ENCODE data around the gene TLR10.
A peak's percentile ranks its signal among the peaks of the same experiment; 100 is the strongest.
"Not testable (repeated sequence)": the region's sequence is repeated elsewhere in the genome, so short reads cannot be mapped to it uniquely, and the experiment has no call there.

The TLR10 gene

GRCh38 chr4:38782452-38783108, at the start of gene TLR10:
Gene TLR10 (minus strand): TSS chr4:38782990. CDS start chr4:38775590, 7,400 bp downstream.
- DNase-seq, result peak; percentile 68

- no peak for DNase-seq
These were observed 49.4 kb upstream of the TLR10 start for GRCh38 chr4:38832206-38832605.

- no peak for DNase-seq
These were observed 48.9 kb upstream of the TLR10 start for GRCh38 chr4:38831653-38832052.

- no peak for DNase-seq
These were observed 46.4 kb upstream of the TLR10 start for GRCh38 chr4:38829237-38829636.

- DNase-seq, result no peak
These were observed 41.0 kb upstream of the TLR10 start for GRCh38 chr4:38823766-38824165.

- no peak for DNase-seq
These were observed 40.0 kb upstream of the TLR10 start for GRCh38 chr4:38822748-38823303.

GRCh38 chr4:38821739-38822138, 38.9 kb upstream of the TLR10 start:
- DNase-seq, result no peak

- no peak for DNase-seq
These were observed 37.7 kb upstream of the TLR10 start for GRCh38 chr4:38820329-38821061.

- DNase-seq, result no peak
These were observed 36.8 kb upstream of the TLR10 start for GRCh38 chr4:38819569-38819968.

- DNase-seq, result no peak
These were observed 35.7 kb upstream of the TLR10 start for GRCh38 chr4:38818441-38818976.

- no peak for DNase-seq
These were observed 33.3 kb upstream of the TLR10 start for GRCh38 chr4:38815885-38816782.

- DNase-seq, result no peak
These were observed 31.6 kb upstream of the TLR10 start for GRCh38 chr4:38814386-38814785.

- DNase-seq, result no peak
These were observed 28.5 kb upstream of the TLR10 start for GRCh38 chr4:38811297-38811696.

GRCh38 chr4:38807462-38807861, 24.7 kb upstream of the TLR10 start:
- DNase-seq, result not testable (repeated sequence)

- not testable (repeated sequence) for DNase-seq
These were observed 23.5 kb upstream of the TLR10 start for GRCh38 chr4:38806251-38806650.

GRCh38 chr4:38805530-38806145, 22.8 kb upstream of the TLR10 start:
- no peak for DNase-seq

- DNase-seq, result peak; percentile 53
These were observed 22.0 kb upstream of the TLR10 start, which contains the start of gene TLR1 for GRCh38 chr4:38804654-38805295. Gene TLR1 (minus strand): TSS chr4:38804791. CDS start chr4:38798831, 5,960 bp downstream.

GRCh38 chr4:38803833-38804653, 21.3 kb upstream of the TLR10 start:
- no peak for DNase-seq

GRCh38 chr4:38802561-38803355, 20.0 kb upstream of the TLR10 start:
- no peak for DNase-seq

GRCh38 chr4:38800961-38801450, 18.2 kb upstream of the TLR10 start:
- no peak for DNase-seq

Data from eye (tissue), 1 donor.